Dendritic cell treated with granulocyte-macrophage colony-stimulating factor and Interleukin-4, amounts not matched to agents 40 ng/mL and 50 ng/mL, for 4 days (primary cell): ENCODE results near the gene SLC38A9.
"Not testable (repeated sequence)": the region's sequence is repeated elsewhere in the genome, so short reads cannot be mapped to it uniquely, and the experiment has no call there.

ENCODE experiments used
- H3K27ac Mint-ChIP-seq: one replicate; pipeline ENCODE4 v1.8.0; 2022; ENCODE audit warnings: mild to moderate bottlenecking, mixed read lengths
- H3K27me3 Mint-ChIP-seq: one replicate; pipeline ENCODE4 v1.8.0; 2022; ENCODE audit warnings: mild to moderate bottlenecking, mixed read lengths
- H3K36me3 Mint-ChIP-seq: one replicate; pipeline ENCODE4 v1.8.0; 2022; ENCODE audit warnings: low read depth, mixed read lengths
- H3K4me1 Mint-ChIP-seq: one replicate; pipeline ENCODE4 v1.8.0; 2022; ENCODE audit warnings: low read depth, mixed read lengths
- H3K4me3 Mint-ChIP-seq: one replicate; pipeline ENCODE4 v1.8.0; 2022; ENCODE audit warnings: mild to moderate bottlenecking, moderate library complexity, mixed read lengths
- H3K9me3 Mint-ChIP-seq: one replicate; pipeline ENCODE4 v1.8.0; 2022; ENCODE audit warnings: mixed read lengths
- intact Hi-C: fragments of 100-400 bp; cut with micrococcal nuclease; formaldehyde crosslinking; loops from one replicate; pipeline ENCODE4 v1.15.0; 2022

SLC38A9 gene

GRCh38 chr5:55720188-55720703 is 8.1 kb upstream of the SLC38A9 start:
- Mint-ChIP-seq H3K27ac (no peak overlapping the region), H3K4me3 (no peak overlapping the region), H3K27me3 (no peaks in the 10 kb centered on the region), H3K36me3 (no peaks in the 10 kb centered on the region), H3K4me1 (peaks cover 6% of the 10 kb centered on the region), H3K9me3 (no peaks in the 10 kb centered on the region)
- intact Hi-C loops = no loop called here

GRCh38 chr5:55719026-55719425 is 6.9 kb upstream of the SLC38A9 start:
- H3K36me3 Mint-ChIP-seq, H3K27ac Mint-ChIP-seq, intact Hi-C loops, H3K4me3 Mint-ChIP-seq, H3K4me1 Mint-ChIP-seq, H3K27me3 Mint-ChIP-seq, H3K9me3 Mint-ChIP-seq: not testable (repeated sequence)

GRCh38 chr5:55715519-55716078 is 3.5 kb upstream of the SLC38A9 start:
- Mint-ChIP-seq H3K4me3 (no peak overlapping the region), H3K27ac (no peak overlapping the region)
- intact Hi-C loops = no loop called here

DNA sequence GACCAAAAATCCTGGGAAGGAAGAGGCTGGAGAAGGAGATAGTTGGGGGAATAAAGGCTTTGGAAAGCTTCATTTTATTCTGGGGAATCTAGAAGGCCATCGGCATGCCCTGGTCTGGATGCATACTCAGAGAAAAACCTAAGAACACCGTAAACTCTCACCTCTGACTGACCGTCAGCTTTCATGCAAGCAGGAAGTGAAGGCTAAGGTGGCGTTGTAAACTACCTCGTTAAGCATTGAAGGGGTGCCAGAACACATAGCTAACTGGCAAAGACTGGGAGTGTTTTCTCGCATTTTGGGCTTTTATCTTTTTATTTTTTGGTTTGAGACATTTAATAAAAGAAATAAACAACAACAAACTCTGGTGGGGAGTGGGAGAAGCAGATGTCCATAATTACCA is 2.6 kb upstream of the SLC38A9 start:
- Mint-ChIP-seq H3K36me3 (peaks cover 12% of the 10 kb centered on the region), H3K27me3 (no peaks in the 10 kb centered on the region), H3K4me1 (peaks cover 16% of the 10 kb centered on the region), H3K9me3 (no peaks in the 10 kb centered on the region), H3K4me3 (no peak overlapping the region), H3K27ac (no peak overlapping the region)
- intact Hi-C loops = no loop called here

More at GRCh38 chr5:55715519-55716078, 3.5 kb upstream of the SLC38A9 start:
- Mint-ChIP-seq H3K36me3 (peaks cover 12% of the 10 kb centered on the region), H3K9me3 (no peaks in the 10 kb centered on the region), H3K4me1 (peaks cover 22% of the 10 kb centered on the region), H3K27me3 (no peaks in the 10 kb centered on the region)

GRCh38 chr5:55714339-55714738 is 2.2 kb upstream of the SLC38A9 start:
- H3K9me3 Mint-ChIP-seq = no peaks in the 10 kb centered on the region
- no peak overlapping the region for H3K27ac Mint-ChIP-seq
- no peaks in the 10 kb centered on the region for H3K27me3 Mint-ChIP-seq
- intact Hi-C loops = no loop called here
- peaks cover 16% of the 10 kb centered on the region for H3K4me1 Mint-ChIP-seq
- peaks cover 12% of the 10 kb centered on the region for H3K36me3 Mint-ChIP-seq
- no peak overlapping the region for H3K4me3 Mint-ChIP-seq

GRCh38 chr5:55713871-55714270 is 1.7 kb upstream of the SLC38A9 start:
- no peaks in the 10 kb centered on the region for H3K9me3 Mint-ChIP-seq
- no peak overlapping the region for H3K4me3 Mint-ChIP-seq
- no peaks in the 10 kb centered on the region for H3K27me3 Mint-ChIP-seq
- H3K36me3 Mint-ChIP-seq = peaks cover 16% of the 10 kb centered on the region
- intact Hi-C loops = no loop called here
- H3K27ac Mint-ChIP-seq = no peak overlapping the region
- H3K4me1 Mint-ChIP-seq = peaks cover 16% of the 10 kb centered on the region

DNA sequence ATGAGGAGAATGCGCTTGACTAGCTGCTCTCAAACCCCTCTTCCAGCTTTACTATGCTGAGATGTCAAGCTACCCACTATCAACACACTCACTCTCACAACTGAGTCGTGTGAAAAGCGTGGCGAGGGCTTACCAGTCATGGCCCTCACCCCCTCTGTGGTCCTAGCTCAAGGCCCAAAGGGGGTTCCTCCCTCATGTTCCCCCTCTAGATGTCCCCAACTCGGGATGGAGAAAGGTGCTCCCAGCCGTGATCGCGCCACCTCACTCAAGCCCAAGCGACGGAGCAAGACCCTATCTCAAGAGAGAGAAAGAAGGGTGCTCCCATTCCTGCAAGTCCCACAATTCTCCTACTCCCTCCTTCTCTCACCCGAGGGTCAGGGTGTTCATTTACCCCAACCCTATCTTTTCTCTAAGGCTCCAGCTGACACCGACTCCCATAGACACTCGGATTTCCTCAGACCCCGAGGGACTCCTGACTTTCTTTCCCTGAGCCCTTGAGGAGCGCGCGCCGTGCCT is 559 bp downstream of the SLC38A9 start:
- intact Hi-C loops = no loop called here
- no peaks in the 10 kb centered on the region for H3K9me3 Mint-ChIP-seq
- H3K36me3 Mint-ChIP-seq = peaks cover 33% of the 10 kb centered on the region
- no peaks in the 10 kb centered on the region for H3K27me3 Mint-ChIP-seq
- peaks cover 21% of the 10 kb centered on the region for H3K4me1 Mint-ChIP-seq
- peak overlapping the region; percentile 91 for H3K27ac Mint-ChIP-seq
- peak overlapping the region; percentile 93 for H3K4me3 Mint-ChIP-seq

DNA sequence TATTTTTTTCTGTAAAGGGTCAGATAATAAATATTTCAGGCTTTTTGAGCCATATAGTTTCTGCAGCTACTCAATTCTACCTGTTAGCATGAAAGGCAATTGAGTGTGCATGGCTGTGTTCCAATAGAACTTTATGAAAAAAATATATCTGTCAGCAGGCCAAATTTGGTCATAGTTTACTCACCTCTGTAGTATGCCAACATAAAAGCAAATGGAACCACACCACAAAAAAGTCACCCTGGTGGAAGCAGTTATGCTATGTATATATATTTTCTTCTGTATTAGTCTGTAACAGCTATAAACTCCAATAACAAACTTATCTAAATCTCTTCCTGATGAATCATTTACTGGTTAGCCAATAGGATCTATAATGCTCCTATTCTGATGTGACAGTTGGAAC is 3.4 kb downstream of the SLC38A9 start:
- intact Hi-C loops = no loop called here
- H3K27me3 Mint-ChIP-seq = no peaks in the 10 kb centered on the region
- peaks cover 21% of the 10 kb centered on the region for H3K4me1 Mint-ChIP-seq
- no peak overlapping the region for H3K27ac Mint-ChIP-seq
- H3K4me3 Mint-ChIP-seq = no peak overlapping the region
- H3K36me3 Mint-ChIP-seq = peaks cover 33% of the 10 kb centered on the region
- no peaks in the 10 kb centered on the region for H3K9me3 Mint-ChIP-seq

DNA sequence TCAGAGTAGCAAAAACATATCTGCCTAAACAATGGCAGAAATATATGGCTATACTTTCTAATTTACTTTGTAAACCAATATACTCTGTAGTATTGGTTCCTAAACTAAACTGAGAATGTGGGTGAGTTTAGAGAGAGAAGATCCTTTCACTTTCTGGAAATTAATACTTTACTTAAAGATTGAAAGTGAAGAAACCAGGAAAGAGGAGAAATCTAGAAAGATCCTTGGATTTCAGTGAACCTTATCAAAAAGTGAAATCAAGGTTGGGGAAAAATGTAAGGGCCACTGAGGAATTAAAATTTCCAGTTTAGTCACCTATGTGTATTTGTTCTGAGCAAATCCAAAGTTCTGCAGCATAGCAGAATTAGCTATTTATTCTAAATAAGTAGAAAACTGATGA is 5.9 kb downstream of the SLC38A9 start:
- Mint-ChIP-seq H3K27ac (no peak overlapping the region), H3K9me3 (no peaks in the 10 kb centered on the region), H3K4me1 (peaks cover 13% of the 10 kb centered on the region), H3K4me3 (no peak overlapping the region), H3K27me3 (no peaks in the 10 kb centered on the region), H3K36me3 (peaks cover 25% of the 10 kb centered on the region)
- intact Hi-C loops = no loop called here

DNA sequence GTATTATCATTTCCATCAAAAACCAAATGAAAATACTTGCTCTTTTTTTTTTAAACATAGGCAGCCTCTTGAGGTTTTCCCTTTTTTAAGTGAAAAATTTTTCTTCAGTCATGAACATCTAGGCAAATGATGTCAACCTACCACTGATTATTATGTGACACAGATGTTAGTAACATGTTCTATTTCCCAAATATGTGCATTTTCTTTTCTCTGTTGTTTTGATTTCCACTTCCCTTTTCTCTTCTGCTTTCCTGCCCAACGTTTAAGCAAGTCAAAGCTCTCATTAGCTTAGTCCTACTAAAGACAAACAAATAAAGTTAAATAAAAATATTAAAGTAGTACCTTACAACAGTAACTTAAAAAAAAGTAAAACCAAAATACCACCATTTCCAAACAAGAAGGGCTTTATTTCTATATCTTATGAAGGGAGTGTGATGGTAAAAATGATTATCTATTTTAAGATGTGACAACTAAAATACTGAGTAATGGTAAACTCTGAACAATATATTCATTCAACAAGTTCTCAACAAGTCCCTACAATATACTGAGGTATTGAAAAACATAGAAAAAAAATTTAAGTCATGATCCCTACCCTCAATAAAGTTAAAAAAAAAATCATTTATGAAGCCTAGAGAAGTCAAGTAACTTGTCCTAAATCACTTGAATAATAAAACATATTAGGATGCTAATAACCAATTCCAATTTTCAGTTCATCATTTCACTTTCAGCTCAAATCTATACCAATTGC is 9.4 kb downstream of the SLC38A9 start:
- Mint-ChIP-seq H3K36me3 (peaks cover 20% of the 10 kb centered on the region), H3K4me1 (peaks cover 30% of the 10 kb centered on the region), H3K27ac (no peak overlapping the region), H3K27me3 (no peaks in the 10 kb centered on the region), H3K9me3 (no peaks in the 10 kb centered on the region), H3K4me3 (no peak overlapping the region)
- intact Hi-C loops = no loop called here

DNA sequence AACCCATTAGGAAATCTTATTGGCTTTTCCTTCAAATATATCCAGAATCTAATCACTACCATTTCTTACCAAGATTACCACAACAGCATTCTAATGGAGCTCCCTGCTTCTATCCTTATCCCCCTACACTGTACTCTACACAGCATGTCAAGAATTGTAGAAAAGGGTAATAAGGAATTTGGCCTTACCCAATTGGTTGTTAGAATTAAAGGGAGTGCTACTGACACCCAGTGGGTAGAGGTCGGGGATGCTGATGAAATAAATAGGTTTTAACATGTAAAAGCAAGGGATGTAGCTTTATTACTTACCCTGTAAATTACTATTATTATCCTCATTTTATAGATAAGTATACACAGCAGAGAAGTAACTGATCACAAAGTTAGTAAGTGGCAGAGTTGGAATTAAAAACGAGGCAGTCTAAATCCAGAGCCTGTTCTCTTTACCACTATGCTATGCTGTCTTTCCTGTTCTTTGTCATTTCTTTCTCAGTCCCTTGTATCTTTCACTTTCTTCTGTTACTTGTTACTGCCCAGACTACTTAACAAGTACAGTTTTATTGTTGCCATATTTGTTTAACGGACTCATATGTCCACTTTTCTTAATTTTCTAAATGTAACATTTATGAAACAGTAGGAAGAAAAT is 10.5 kb downstream of the SLC38A9 start:
- peaks cover 17% of the 10 kb centered on the region for H3K36me3 Mint-ChIP-seq
- no peaks in the 10 kb centered on the region for H3K9me3 Mint-ChIP-seq
- intact Hi-C loops = no loop called here
- H3K27ac Mint-ChIP-seq = no peak overlapping the region
- no peaks in the 10 kb centered on the region for H3K27me3 Mint-ChIP-seq
- peaks cover 30% of the 10 kb centered on the region for H3K4me1 Mint-ChIP-seq
- no peak overlapping the region for H3K4me3 Mint-ChIP-seq

GRCh38 chr5:55700745-55701144 is 11.4 kb downstream of the SLC38A9 start:
- Mint-ChIP-seq H3K27ac (peak overlapping the region; percentile 31), H3K36me3 (peaks cover 19% of the 10 kb centered on the region), H3K4me3 (no peak overlapping the region), H3K9me3 (no peaks in the 10 kb centered on the region), H3K4me1 (peaks cover 30% of the 10 kb centered on the region), H3K27me3 (no peaks in the 10 kb centered on the region)
- intact Hi-C loops = no loop called here

GRCh38 chr5:55699041-55699688 is 13.0 kb downstream of the SLC38A9 start:
- intact Hi-C loops = no loop called here
- no peaks in the 10 kb centered on the region for H3K27me3 Mint-ChIP-seq
- H3K4me3 Mint-ChIP-seq = no peak overlapping the region
- H3K27ac Mint-ChIP-seq = peak overlapping the region; percentile 71
- peaks cover 28% of the 10 kb centered on the region for H3K36me3 Mint-ChIP-seq
- no peaks in the 10 kb centered on the region for H3K9me3 Mint-ChIP-seq
- H3K4me1 Mint-ChIP-seq = peaks cover 30% of the 10 kb centered on the region

- H3K27ac Mint-ChIP-seq, H3K9me3 Mint-ChIP-seq, H3K27me3 Mint-ChIP-seq, intact Hi-C loops, H3K4me3 Mint-ChIP-seq: not testable (repeated sequence)
- Mint-ChIP-seq H3K36me3 (peaks cover 36% of the 10 kb centered on the region), H3K4me1 (peaks cover 31% of the 10 kb centered on the region)
Observed at GRCh38 chr5:55696704-55697103, 15.4 kb downstream of the SLC38A9 start.
